Dendritic cell treated with granulocyte-macrophage colony-stimulating factor and Interleukin-4, amounts not matched to agents 40 ng/mL and 50 ng/mL, for 4 days (primary cell): ENCODE measurements around the gene SH3PXD2A.
"Not testable (repeated sequence)": the region's sequence is repeated elsewhere in the genome, so short reads cannot be mapped to it uniquely, and the experiment has no call there.

Experiments
- H3K27ac Mint-ChIP-seq: one replicate; pipeline ENCODE4 v1.8.0; 2022; ENCODE audit warnings: mild to moderate bottlenecking, mixed read lengths
- H3K27me3 Mint-ChIP-seq: one replicate; pipeline ENCODE4 v1.8.0; 2022; ENCODE audit warnings: mild to moderate bottlenecking, mixed read lengths
- H3K36me3 Mint-ChIP-seq: one replicate; pipeline ENCODE4 v1.8.0; 2022; ENCODE audit warnings: low read depth, mixed read lengths
- H3K4me1 Mint-ChIP-seq: one replicate; pipeline ENCODE4 v1.8.0; 2022; ENCODE audit warnings: low read depth, mixed read lengths
- H3K4me3 Mint-ChIP-seq: one replicate; pipeline ENCODE4 v1.8.0; 2022; ENCODE audit warnings: mild to moderate bottlenecking, moderate library complexity, mixed read lengths
- H3K9me3 Mint-ChIP-seq: one replicate; pipeline ENCODE4 v1.8.0; 2022; ENCODE audit warnings: mixed read lengths
- intact Hi-C: fragments of 100-400 bp; cut with micrococcal nuclease; formaldehyde crosslinking; loops from one replicate; pipeline ENCODE4 v1.15.0; 2022

Gene SH3PXD2A

DNA sequence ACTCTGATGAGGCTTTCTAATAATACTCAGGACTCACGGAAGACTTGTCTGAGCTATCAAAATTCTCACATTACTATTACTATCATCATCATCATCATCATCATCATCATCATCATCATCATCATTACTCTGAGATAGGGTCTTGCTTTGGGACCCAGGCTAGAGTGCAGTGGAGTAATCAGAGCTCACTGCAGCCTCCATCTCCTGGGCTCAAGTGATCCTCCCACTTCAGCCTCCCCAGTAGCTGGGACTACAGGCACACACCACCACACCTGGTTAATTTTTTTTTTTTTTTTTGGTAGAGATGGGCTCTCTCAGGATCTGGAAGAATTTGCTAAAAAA is 249.3 kb downstream of the SH3PXD2A start:
- H3K27me3 Mint-ChIP-seq, H3K4me3 Mint-ChIP-seq, H3K27ac Mint-ChIP-seq, H3K4me1 Mint-ChIP-seq, H3K9me3 Mint-ChIP-seq, intact Hi-C loops: not testable (repeated sequence)
- H3K36me3 Mint-ChIP-seq = peaks cover 26% of the 10 kb centered on the region

DNA sequence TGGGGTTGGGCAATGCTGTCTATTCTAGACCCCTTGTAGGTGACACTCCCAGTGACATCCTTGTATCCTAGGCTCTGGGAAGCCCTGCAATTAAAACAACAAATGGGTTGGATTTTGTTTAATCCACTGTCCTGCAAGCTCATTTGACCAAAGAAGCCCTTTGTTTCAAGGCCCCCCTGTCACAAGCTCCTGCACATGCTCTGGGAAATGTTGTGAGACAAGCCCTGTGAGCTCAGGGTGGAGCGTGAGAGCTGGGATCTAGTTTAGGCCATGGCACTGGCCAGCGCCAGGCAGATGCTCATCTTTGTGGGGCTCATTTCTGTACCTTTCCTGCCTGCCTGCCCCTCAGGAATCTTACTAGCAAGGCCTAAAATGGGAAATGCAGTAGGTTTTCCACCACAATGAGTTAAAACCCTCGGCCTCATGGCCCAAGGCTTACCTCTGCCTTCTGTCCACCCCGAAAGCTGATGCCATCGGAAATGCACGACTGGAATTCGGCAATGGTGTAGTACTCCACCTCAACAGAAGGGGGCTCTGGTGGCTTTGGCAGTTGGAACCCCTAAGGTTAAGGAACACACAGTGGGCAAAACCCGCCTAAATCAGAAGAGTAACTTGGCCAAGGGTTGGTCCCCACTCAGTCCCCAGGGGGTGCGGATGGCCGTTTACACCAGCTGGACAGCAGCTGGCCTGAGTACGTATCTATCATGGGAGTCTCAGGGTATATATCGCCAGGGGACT is 249.8 kb downstream of the SH3PXD2A start:
- no peaks in the 10 kb centered on the region for H3K4me1 Mint-ChIP-seq
- H3K9me3 Mint-ChIP-seq = no peaks in the 10 kb centered on the region
- peaks cover 26% of the 10 kb centered on the region for H3K36me3 Mint-ChIP-seq
- H3K4me3 Mint-ChIP-seq = no peak overlapping the region
- H3K27me3 Mint-ChIP-seq = no peaks in the 10 kb centered on the region
- no peak overlapping the region for H3K27ac Mint-ChIP-seq
- intact Hi-C loops = loop anchor here (1.0 kb wide), 1 partner anchor 81 kb away; no protein-coding TSS in a partner anchor

DNA sequence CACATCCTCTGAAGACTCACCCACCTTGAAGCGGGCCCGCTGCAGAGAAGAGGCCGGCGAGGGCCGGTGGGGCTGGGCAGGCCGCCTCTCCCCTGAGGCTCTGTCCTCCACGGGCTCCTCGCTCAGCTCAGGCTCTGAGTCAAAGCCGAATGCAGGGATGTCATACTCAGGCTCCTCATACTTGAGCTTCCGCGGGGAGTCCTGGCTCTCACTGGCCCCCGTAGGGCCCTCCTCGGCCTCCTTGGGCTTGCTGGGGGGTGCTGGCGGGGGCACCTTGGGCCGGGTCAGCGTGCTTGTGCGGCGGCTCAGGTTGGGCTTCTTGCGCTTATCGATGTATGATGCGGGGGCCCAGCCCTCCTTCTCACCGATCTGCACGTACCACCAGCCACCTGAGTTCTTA is 252.0 kb downstream of the SH3PXD2A start:
- no peaks in the 10 kb centered on the region for H3K9me3 Mint-ChIP-seq
- H3K4me1 Mint-ChIP-seq = no peaks in the 10 kb centered on the region
- no peak overlapping the region for H3K4me3 Mint-ChIP-seq
- intact Hi-C loops = no loop called here
- H3K36me3 Mint-ChIP-seq = peaks cover 26% of the 10 kb centered on the region
- no peak overlapping the region for H3K27ac Mint-ChIP-seq
- no peaks in the 10 kb centered on the region for H3K27me3 Mint-ChIP-seq

DNA sequence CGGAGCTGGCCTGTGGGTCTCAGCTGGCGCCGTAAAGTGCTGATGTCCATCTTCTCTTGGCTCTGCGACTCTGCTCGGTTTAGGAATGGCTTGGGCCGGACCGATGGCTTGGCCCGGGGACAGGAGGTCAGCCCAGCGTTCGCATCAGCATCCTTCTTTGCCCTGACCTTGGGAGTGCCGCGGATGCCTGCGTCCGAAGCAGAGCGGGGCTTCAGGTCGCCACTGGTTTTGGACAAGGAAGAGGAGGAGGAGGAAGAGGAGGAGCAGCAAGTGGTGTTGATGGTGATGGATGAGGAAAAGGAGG is 252.6 kb downstream of the SH3PXD2A start:
- Mint-ChIP-seq H3K4me1 (no peaks in the 10 kb centered on the region), H3K4me3 (no peak overlapping the region), H3K27me3 (no peaks in the 10 kb centered on the region), H3K9me3 (no peaks in the 10 kb centered on the region), H3K27ac (no peak overlapping the region), H3K36me3 (peaks cover 26% of the 10 kb centered on the region)
- intact Hi-C loops = no loop called here

DNA sequence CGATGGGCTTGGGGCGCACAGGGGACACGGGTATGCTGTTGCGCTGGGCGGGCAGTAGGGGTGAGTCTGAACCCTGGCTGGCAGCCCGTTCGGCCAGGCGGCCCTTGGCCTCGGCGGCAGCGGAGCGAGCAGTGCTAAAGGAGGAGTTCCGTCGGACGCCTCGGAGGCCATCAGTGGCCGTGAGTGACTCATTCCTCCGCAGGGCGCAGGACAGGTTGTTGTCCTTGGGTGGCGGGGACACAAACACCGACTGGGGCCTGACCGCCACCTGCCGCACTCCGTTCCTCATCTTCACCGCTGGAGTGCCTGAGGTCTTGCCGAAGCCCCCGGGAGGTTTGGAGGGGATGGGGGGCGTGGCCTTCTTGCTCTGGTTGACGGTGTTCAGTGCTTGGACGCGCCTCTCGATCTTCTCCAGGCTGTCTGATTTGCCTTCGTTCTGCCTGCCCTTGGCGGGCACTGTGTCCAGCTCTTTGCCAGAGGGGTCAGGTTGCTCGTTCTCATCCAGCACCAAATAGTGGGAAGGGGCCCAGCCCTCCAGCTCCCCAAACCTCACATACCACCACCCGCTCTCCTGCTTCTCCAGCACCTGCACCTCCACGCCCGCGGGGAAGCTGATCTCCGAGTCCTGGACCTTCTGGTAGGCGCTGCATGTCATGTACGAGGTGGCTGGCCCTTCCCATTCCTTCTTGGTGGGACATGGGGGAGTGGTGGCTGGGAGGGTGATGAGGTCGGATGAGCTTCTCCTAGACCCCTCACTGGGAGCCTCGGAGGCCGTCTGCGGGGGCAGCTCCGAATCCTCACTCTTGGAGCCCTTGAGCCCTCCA is 253.1 kb downstream of the SH3PXD2A start:
- no peaks in the 10 kb centered on the region for H3K4me1 Mint-ChIP-seq
- no peak overlapping the region for H3K27ac Mint-ChIP-seq

DNA sequence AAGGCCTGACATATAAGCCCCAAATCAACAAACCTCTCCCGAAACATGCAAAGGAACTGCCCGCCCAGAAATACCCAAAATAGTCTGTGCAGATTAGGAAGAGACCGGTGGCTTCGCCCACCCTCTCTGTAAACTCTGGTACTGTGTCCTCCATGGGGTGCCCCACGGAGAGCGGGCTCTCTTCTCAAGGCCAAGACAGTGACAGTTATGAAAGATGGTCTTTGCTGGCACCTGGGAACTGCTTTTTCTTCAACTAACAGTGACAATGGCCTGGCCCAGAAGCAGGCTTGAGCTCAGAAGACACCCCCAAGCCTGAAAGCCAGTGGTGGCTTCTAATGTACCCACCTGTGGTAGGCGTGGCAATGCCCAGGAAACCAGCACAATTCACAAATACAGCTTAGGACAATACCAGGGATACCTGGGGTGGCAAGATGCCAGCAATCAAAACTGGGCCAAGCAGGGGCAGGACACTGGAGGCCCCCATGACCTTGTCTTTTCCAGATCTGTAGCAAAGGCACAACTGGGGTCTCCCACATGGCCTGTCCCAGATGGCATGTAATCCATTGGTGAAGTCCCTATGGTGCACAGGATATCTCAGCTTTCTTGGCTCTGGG is 254.3 kb downstream of the SH3PXD2A start:
- no peaks in the 10 kb centered on the region for H3K9me3 Mint-ChIP-seq
- peaks cover 18% of the 10 kb centered on the region for H3K36me3 Mint-ChIP-seq
- H3K27me3 Mint-ChIP-seq = no peaks in the 10 kb centered on the region
- no peak overlapping the region for H3K4me3 Mint-ChIP-seq
- intact Hi-C loops = no loop called here
- H3K27ac Mint-ChIP-seq = no peak overlapping the region
- no peaks in the 10 kb centered on the region for H3K4me1 Mint-ChIP-seq

More for the DNA sequence above, 253.1 kb downstream of the SH3PXD2A start:
- H3K27me3 Mint-ChIP-seq = no peaks in the 10 kb centered on the region
- H3K9me3 Mint-ChIP-seq = no peaks in the 10 kb centered on the region
- H3K4me3 Mint-ChIP-seq = no peak overlapping the region
- H3K36me3 Mint-ChIP-seq = peaks cover 26% of the 10 kb centered on the region
- intact Hi-C loops = no loop called here

DNA sequence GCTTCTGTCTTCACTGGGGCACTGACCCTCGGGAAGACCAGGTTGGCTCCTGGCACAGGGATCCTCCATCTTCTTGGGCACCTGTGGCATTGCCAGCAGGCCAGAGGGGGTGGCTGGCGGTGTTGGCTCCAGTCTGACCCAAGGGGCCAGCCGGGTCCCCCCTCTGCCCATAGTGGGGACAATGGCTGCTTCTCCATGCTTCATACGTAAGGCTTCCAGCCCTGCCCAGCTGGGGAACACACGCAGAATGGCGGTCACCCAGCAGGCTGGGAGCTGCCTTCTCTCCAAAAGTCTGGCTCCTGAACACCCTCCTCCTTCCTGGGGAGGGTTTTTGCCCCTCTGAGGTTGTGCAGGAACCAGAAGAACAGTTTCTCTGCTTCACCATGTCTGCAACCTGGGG is 255.1 kb downstream of the SH3PXD2A start:
- intact Hi-C loops = no loop called here
- H3K4me3 Mint-ChIP-seq = no peak overlapping the region
- H3K27ac Mint-ChIP-seq = no peak overlapping the region
- H3K9me3 Mint-ChIP-seq = no peaks in the 10 kb centered on the region
- H3K4me1 Mint-ChIP-seq = no peaks in the 10 kb centered on the region
- H3K27me3 Mint-ChIP-seq = no peaks in the 10 kb centered on the region
- H3K36me3 Mint-ChIP-seq = peaks cover 16% of the 10 kb centered on the region

DNA sequence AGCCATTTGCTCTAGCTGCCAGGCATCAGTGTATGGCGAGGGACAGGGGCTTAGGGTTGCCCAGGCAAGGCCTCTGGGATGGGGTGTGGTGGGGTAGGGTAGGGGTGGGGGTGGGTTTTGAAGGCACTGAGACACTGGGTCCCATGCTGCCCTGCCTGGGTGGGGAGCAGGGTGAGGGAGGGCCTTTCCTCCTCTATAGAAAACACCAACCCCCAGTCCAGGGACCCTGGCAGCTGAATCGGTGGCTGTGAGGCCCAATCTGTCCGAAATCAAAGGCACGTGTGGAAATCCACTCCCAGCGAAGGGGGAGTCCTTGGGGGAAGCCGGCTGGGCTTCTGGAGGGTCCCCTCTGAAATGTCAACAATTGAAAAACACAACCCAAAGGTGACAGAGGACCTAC is 255.5 kb downstream of the SH3PXD2A start:
- no peaks in the 10 kb centered on the region for H3K27me3 Mint-ChIP-seq
- no peaks in the 10 kb centered on the region for H3K4me1 Mint-ChIP-seq
- H3K36me3 Mint-ChIP-seq = peaks cover 16% of the 10 kb centered on the region
- no peak overlapping the region for H3K4me3 Mint-ChIP-seq
- intact Hi-C loops = loop anchor here (10.0 kb wide), 1 partner anchor 265 kb away; no protein-coding TSS in a partner anchor
- H3K9me3 Mint-ChIP-seq = no peaks in the 10 kb centered on the region
- no peak overlapping the region for H3K27ac Mint-ChIP-seq

DNA sequence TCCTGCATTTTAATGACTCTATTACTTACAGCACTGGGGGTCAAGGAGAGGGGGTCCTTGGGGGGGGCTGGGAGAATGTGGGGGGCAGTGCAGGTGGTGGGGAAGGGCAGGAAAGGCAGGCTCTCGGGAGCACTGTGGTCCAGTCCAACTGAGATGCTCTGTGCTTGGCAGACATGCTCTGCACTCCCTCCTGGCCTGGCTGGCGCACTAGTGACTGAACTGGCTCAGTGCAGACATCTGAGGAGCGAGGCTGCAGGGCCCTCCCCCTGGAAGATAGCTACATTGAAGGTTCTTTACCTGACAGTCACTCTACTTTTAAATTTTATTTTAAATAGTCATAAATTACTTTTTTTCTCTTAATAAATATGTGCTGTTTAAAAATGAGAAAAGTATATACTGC is 256.2 kb downstream of the SH3PXD2A start:
- Mint-ChIP-seq H3K36me3 (peaks cover 16% of the 10 kb centered on the region), H3K4me1 (no peaks in the 10 kb centered on the region), H3K27ac (no peak overlapping the region), H3K4me3 (no peak overlapping the region), H3K27me3 (no peaks in the 10 kb centered on the region), H3K9me3 (no peaks in the 10 kb centered on the region)
- intact Hi-C loops = loop anchor here (10.0 kb wide), 1 partner anchor 266 kb away; no protein-coding TSS in a partner anchor

DNA sequence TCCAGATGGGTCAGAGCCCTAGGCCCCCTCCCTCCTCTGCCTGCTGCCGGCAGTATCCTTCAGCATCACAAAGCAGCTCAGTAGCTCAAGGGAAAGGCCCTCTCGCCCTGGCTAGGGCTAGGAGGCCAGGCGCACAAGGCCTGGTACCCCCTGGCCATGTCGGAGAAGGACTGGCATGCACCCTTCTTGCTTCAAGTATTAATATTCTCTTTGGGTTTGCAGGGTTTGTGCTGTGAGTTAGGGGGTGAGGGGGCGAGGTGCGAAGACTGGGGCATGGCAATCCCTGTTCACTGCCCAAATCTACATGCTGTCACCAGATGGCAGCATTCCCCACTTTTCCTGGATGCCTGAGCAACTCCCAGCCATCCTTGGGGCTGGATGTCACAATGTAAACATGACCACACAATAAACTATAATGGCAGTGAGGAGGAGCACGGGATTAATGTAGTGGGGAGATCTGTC is 256.7 kb downstream of the SH3PXD2A start:
- Mint-ChIP-seq H3K27ac (no peak overlapping the region), H3K4me1 (no peaks in the 10 kb centered on the region), H3K4me3 (no peak overlapping the region), H3K27me3 (no peaks in the 10 kb centered on the region), H3K36me3 (peaks cover 16% of the 10 kb centered on the region), H3K9me3 (no peaks in the 10 kb centered on the region)
- intact Hi-C loops = loop anchor here (10.0 kb wide), 1 partner anchor 266 kb away; no protein-coding TSS in a partner anchor

DNA sequence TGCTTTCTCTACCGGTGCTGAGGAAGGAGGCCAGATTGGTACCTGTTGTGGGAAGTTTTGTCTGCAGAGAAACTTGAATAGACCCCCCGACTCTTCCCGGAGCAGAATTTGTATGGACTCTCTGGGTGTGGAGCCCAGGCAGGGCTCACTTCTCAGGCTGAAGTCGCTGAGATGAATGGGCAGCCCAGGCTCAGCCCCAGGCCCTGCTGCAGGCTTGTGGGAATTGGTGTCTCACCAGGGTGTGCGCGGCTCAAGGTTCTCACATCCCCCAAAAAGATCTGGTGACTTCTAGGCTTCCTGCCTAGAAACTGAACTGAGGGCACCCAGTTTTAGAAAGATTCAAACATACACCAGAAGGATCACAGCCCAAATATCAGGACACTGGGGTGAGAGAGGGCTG is 258.4 kb downstream of the SH3PXD2A start:
- Mint-ChIP-seq H3K27me3 (no peaks in the 10 kb centered on the region), H3K4me3 (no peak overlapping the region), H3K36me3 (peaks cover 4% of the 10 kb centered on the region), H3K9me3 (no peaks in the 10 kb centered on the region), H3K4me1 (no peaks in the 10 kb centered on the region), H3K27ac (no peak overlapping the region)
- intact Hi-C loops = loop anchor here (10.0 kb wide), 1 partner anchor 268 kb away; no protein-coding TSS in a partner anchor

DNA sequence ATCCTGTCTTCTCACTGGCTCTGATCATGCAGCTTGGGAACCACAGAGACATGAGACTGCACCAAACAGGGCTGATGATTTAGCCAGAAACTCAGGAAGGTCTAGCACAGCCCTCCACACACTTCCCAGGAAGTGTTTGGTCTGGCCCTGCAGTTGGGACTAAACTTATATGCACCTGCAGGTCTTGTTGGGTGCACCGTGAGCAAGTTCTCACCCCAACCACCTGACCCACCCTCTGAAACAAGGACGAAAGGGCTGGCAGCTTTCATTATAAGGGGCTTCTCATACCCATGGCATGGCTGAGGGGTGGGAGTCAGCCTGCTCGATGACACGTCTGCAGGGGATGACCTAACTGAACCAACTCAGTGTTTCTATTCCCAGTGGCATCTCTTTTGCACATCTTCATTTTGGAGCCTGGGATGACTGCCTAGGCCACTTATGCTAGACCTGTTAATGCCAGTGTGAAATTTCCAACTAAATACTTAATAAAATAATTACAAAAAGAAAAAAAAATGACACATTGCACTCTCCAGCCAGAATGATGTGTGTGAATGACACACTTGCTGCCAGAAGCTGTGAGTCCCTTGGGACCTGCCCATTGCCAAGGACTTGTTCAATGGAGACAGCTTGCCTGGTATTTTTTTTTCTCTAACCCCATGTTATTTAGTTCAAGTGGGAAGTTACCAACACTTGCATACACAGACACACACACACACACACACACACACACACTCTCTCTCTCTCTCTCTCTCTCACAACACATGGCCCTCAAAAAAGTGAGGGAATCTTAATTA is 259.2 kb downstream of the SH3PXD2A start:
- Mint-ChIP-seq H3K4me3 (no peak overlapping the region), H3K36me3 (no peaks in the 10 kb centered on the region), H3K27me3 (no peaks in the 10 kb centered on the region), H3K4me1 (no peaks in the 10 kb centered on the region), H3K27ac (no peak overlapping the region), H3K9me3 (no peaks in the 10 kb centered on the region)
- intact Hi-C loops = loop anchor here (10.0 kb wide), 1 partner anchor 269 kb away; no protein-coding TSS in a partner anchor

DNA sequence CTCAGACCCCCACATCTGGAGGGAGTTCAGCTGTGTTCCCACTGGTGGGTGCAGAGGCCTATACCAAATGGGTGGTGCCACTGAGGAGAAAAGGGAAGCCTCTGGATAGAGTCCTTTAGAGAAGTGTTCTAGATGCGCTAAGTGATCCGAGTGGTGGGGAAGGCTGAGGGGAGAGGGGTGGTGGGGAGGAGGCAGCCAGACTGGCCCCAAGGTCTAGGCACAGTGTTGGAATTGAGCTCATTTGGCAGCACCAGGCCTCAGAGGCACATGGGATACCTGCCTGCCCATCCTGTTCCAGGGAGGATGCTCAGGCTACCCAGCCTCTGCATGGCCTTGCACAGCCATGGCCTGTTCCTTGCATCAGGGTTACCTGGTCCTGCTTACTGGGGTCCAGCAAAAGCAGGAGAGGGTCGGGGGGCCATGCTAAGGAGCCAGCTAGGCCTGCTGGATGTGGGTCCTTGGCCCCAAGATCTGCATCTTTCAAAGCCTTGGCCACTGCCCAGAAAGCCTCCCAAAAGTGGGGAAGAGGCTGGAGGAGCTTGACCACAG is 262.3 kb downstream of the SH3PXD2A start:
- H3K9me3 Mint-ChIP-seq = no peaks in the 10 kb centered on the region

More for the DNA sequence above, 262.3 kb downstream of the SH3PXD2A start:
- H3K36me3 Mint-ChIP-seq = no peaks in the 10 kb centered on the region
- peaks cover 7% of the 10 kb centered on the region for H3K27me3 Mint-ChIP-seq
- intact Hi-C loops = loop anchor here (10.0 kb wide), 1 partner anchor 272 kb away; no protein-coding TSS in a partner anchor
- peaks cover 9% of the 10 kb centered on the region for H3K4me1 Mint-ChIP-seq
- no peak overlapping the region for H3K27ac Mint-ChIP-seq
- no peak overlapping the region for H3K4me3 Mint-ChIP-seq
